ENCODE measurements around the gene UACA. TPM values are rescaled to one million over a fixed set of nuclear protein-coding genes. Genes with fewer than 3 reads are reported as not detected.

The UACA gene
- total RNA-seq, 4 donors from 2014 or later, result 35.9 to 78.9 (median 50.5) TPM

GRCh38 chr15:70710714-70711113 lies 52.6 kb downstream of the UACA start:
- Histone ChIP-seq H3K27ac (no peak overlapping the region), H3K4me3 (no peak overlapping the region), H3K9me3 (no peaks in the 10 kb centered on the region), H3K4me1 (peaks cover 3 to 38% (median 19%) of the 10 kb centered on the region in 3 donors), H3K27me3 (no peaks in the 10 kb centered on the region), H3K36me3 (no peaks in the 10 kb centered on the region)
- 95 to 100% methylated on average over 3 to 4 of the region's 5 CpGs for WGBS, 2 donors (ENCODE audit: low coverage in 1 of 2)
- TF ChIP-seq POLR2A (IDR thresholded peaks at IDR 0.05), result no peak
- TF ChIP-seq POLR2AphosphoS5 (IDR thresholded peaks at IDR 0.05), result no peak
- TF ChIP-seq EP300 (IDR thresholded peaks at IDR 0.05), result no peak
- TF ChIP-seq CTCF (IDR thresholded peaks at IDR 0.05), result no peak
- ATAC-seq, result no peak

GRCh38 chr15:70708839-70709238 lies 54.5 kb downstream of the UACA start:
- no peaks in the 10 kb centered on the region for H3K9me3 ChIP-seq
- peaks cover 3 to 22% (median 8%) of the 10 kb centered on the region in 3 donors for H3K4me1 ChIP-seq
- no peak overlapping the region for H3K4me3 ChIP-seq

GRCh38 chr15:70707686-70708300 lies 55.6 kb downstream of the UACA start:
- Histone ChIP-seq H3K27me3 (no peaks in the 10 kb centered on the region), H3K27ac (no peak overlapping the region), H3K9me3 (no peaks in the 10 kb centered on the region), H3K36me3 (no peaks in the 10 kb centered on the region), H3K4me1 (peaks cover 6 to 22% (median 10%) of the 10 kb centered on the region in 3 donors), H3K4me3 (no peak overlapping the region)
- WGBS, 2 donors (ENCODE audit: low coverage in 1 of 2), result 91 to 93% methylated on average over 4 of the region's 4 CpGs
- no peak for ATAC-seq
- no peak for TF ChIP-seq EP300 (IDR thresholded peaks at IDR 0.05)
- no peak for TF ChIP-seq CTCF (IDR thresholded peaks at IDR 0.05)
- no peak for TF ChIP-seq POLR2A (IDR thresholded peaks at IDR 0.05)
- no peak for TF ChIP-seq POLR2AphosphoS5 (IDR thresholded peaks at IDR 0.05)

More at GRCh38 chr15:70708839-70709238, 54.5 kb downstream of the UACA start:
- no peak overlapping the region for H3K27ac ChIP-seq
- H3K36me3 ChIP-seq, result no peaks in the 10 kb centered on the region
- H3K27me3 ChIP-seq, result no peaks in the 10 kb centered on the region
- no peak for TF ChIP-seq EP300 (IDR thresholded peaks at IDR 0.05)
- TF ChIP-seq POLR2AphosphoS5 (IDR thresholded peaks at IDR 0.05), result no peak
- TF ChIP-seq POLR2A (IDR thresholded peaks at IDR 0.05), result no peak
- no peak for TF ChIP-seq CTCF (IDR thresholded peaks at IDR 0.05)
- no peak for ATAC-seq
- WGBS, 2 donors (ENCODE audit: low coverage in 1 of 2), result 66 to 67% methylated on average over 3 of the region's 3 CpGs

- Histone ChIP-seq H3K4me1 (peaks cover 6 to 32% (median 10%) of the 10 kb centered on the region in 3 donors), H3K36me3 (no peaks in the 10 kb centered on the region), H3K27me3 (no peaks in the 10 kb centered on the region), H3K27ac (no peak overlapping the region), H3K9me3 (no peaks in the 10 kb centered on the region), H3K4me3 (no peak overlapping the region)
- no peak for TF ChIP-seq POLR2A (IDR thresholded peaks at IDR 0.05)
- TF ChIP-seq CTCF (IDR thresholded peaks at IDR 0.05), result no peak
- 88 to 97% methylated on average over 5 of the region's 5 CpGs for WGBS, 2 donors (ENCODE audit: low coverage in 1 of 2)
- ATAC-seq, result no peak
Observed at GRCh38 chr15:70704731-70705130, 58.6 kb downstream of the UACA start.

- Histone ChIP-seq H3K4me3 (no peak overlapping the region), H3K9me3 (no peaks in the 10 kb centered on the region), H3K27me3 (no peaks in the 10 kb centered on the region), H3K27ac (peak overlapping the region in 1 of 4 donors; percentile 74), H3K36me3 (no peaks in the 10 kb centered on the region), H3K4me1 (peaks cover 9 to 37% (median 16%) of the 10 kb centered on the region in 3 donors)
- ATAC-seq, result no peak
- TF ChIP-seq POLR2AphosphoS5 (IDR thresholded peaks at IDR 0.05) (no peak), CTCF (IDR thresholded peaks at IDR 0.05) (no peak), EP300 (IDR thresholded peaks at IDR 0.05) (no peak), POLR2A (IDR thresholded peaks at IDR 0.05) (no peak)
- 93 to 94% methylated on average over 2 of the region's 2 CpGs for WGBS, 2 donors (ENCODE audit: low coverage in 1 of 2)
Observed at GRCh38 chr15:70704166-70704565, 59.2 kb downstream of the UACA start.
